HepG2 (cell line): Measurements from ENCODE around the gene CABP2. TPM values are rescaled to one million over a fixed set of nuclear protein-coding genes. Genes with fewer than 3 reads are reported as not detected.

Experiments
- ATAC-seq: fragments of 200-7000 bp; cut with Tn5 transposase; 3 replicates; pipeline ENCODE4 v1.9.1; 2020; ENCODE audit warnings: mild to moderate bottlenecking, moderate library complexity
- BruUV-seq: library from RNA; stranded (reverse); fragments of 400-500 nt; replicated peaks from 2 replicates; lab custom pipeline; 2021; lab: Mats Ljungman, UMichigan
- CTCF ChIA-PET: fragments of 300-600 bp; formaldehyde crosslinking; extraction: SDS; loops from one replicate; lab custom pipeline; 2021; ENCODE audit warnings: low total read pairs, inconsistent platforms, low intra/inter-chr PET ratio; lab: Yijun Ruan, JAX
- POLR2A ChIA-PET: fragments of 350-600 bp; sonication (Branson Sonifier 250); formaldehyde crosslinking; loops from one replicate; lab custom pipeline; 2020; ENCODE audit warnings: antibody characterized with exemption, inconsistent platforms; lab: Yijun Ruan, JAX
- DNase-seq: peaks from one replicate; pipeline ENCODE4 v3.0.0-alpha.2; 2015; ENCODE audit warnings: low spot score
- FAIRE-seq: peaks from 3 replicates; lab custom pipeline; 2011; peaks lifted over from hg19 to GRCh38; lab: Jason Lieb, UNC
- H2AFZ ChIP-seq: one replicate; pipeline ENCODE4 v1.6.1; 2011; ENCODE audit warnings: low read length, inconsistent platforms
- H3K27ac ChIP-seq: fragments of 300-600 bp; 3 replicates; pipeline ENCODE4 v1.8.0; 2011; ENCODE audit warnings: mixed run types, mild to moderate bottlenecking, mixed read lengths, low read length, inconsistent platforms; ENCODE audit not compliant: insufficient read depth; ENCODE audit errors: extremely low read length
- H3K27me3 ChIP-seq, 2 experiments: fragments of 200-600 bp in 1 of 2; 2 replicates in 1 of 2; 3 replicates in 1 of 2; pipeline versions ENCODE4 v1.6.0 to v1.8.0; 2011; ENCODE audit warnings: low read length in 2 of 2, mild to moderate bottlenecking in 2 of 2, moderate library complexity in 2 of 2, inconsistent platforms in 1 of 2; ENCODE audit not compliant: insufficient read depth in 2 of 2, control insufficient read depth in 1 of 2
- H3K36me3 ChIP-seq, 2 experiments: fragments of 200-600 bp in 1 of 2; replicated peaks in 1 of 2; 2 replicates in 1 of 2; 3 replicates in 1 of 2; pipeline versions ENCODE4 v1.5.1 to v1.8.0; 2011; ENCODE audit warnings: low read length in 2 of 2, inconsistent platforms in 1 of 2; ENCODE audit not compliant: insufficient read depth in 2 of 2, control insufficient read depth in 1 of 2
- H3K4me1 ChIP-seq: 2 replicates; pipeline ENCODE4 v1.5.1; 2012; ENCODE audit warnings: low read length, inconsistent platforms; ENCODE audit not compliant: insufficient read depth
- H3K4me2 ChIP-seq: 2 replicates; pipeline ENCODE4 v1.6.0; 2011; ENCODE audit warnings: low read depth, low read length, inconsistent platforms
- H3K4me3 ChIP-seq, 3 experiments: fragments of 200-600 bp in 1 of 3; sonication (generic), shearing (Covaris generic) in 1 of 3; replicated peaks in 1 of 3; 2 replicates each; pipeline ENCODE4 v1.5.1; 2011 to 2016; ENCODE audit warnings: low read length in 3 of 3, inconsistent platforms in 2 of 3, low read depth in 2 of 3, mild to moderate bottlenecking in 2 of 3, control low read depth in 1 of 3, mixed read lengths in 1 of 3; ENCODE audit not compliant: insufficient read depth in 1 of 3
- H3K79me2 ChIP-seq: one replicate; pipeline ENCODE4 v1.6.1; 2011; ENCODE audit warnings: low read length, inconsistent platforms; ENCODE audit not compliant: insufficient read depth
- H3K9ac ChIP-seq: 2 replicates; pipeline ENCODE4 v1.6.0; 2011; ENCODE audit warnings: mild to moderate bottlenecking, low read depth, low read length, inconsistent platforms; ENCODE audit not compliant: insufficient read depth
- H3K9me3 ChIP-seq: 2 replicates; pipeline ENCODE4 v1.5.1; 2012; ENCODE audit warnings: mild to moderate bottlenecking, low read length
- H4K20me1 ChIP-seq: 2 replicates; pipeline ENCODE4 v1.6.0; 2011; ENCODE audit warnings: inconsistent platforms, mild to moderate bottlenecking, low read length, moderate library complexity; ENCODE audit not compliant: insufficient read depth
- CENPX ChIP-seq: sonication (generic); formaldehyde crosslinking; IDR thresholded peaks from 2 replicates; pipeline ENCODE4 v1.9.0; 2021; ENCODE audit warnings: mild to moderate bottlenecking, missing genetic modification reagents, moderate library complexity
- DNMT3B ChIP-seq: conservative IDR thresholded peaks from 2 replicates; pipeline ENCODE4 v1.6.1; 2016; ENCODE audit warnings: missing biosample characterization, control low read depth
- EEA1 ChIP-seq: sonication (generic); formaldehyde crosslinking; IDR thresholded peaks from 2 replicates; pipeline ENCODE4 v1.5.1; 2020; ENCODE audit warnings: mild to moderate bottlenecking, missing genetic modification reagents, borderline replicate concordance
- RBFOX2 ChIP-seq: fragments of 200-400 bp; formaldehyde crosslinking; IDR thresholded peaks from 2 replicates; pipeline ENCODE4 v1.6.1; 2017; ENCODE audit warnings: low read depth, mild to moderate bottlenecking, low read length
- RNF2 ChIP-seq: fragments of 450-650 bp; conservative IDR thresholded peaks from 2 replicates; pipeline ENCODE4 v1.6.1; 2016; ENCODE audit warnings: low read depth
- SMYD3 ChIP-seq: sonication (generic); formaldehyde crosslinking; IDR thresholded peaks from 2 replicates; pipeline ENCODE4 v1.8.1; 2023; ENCODE audit warnings: mild to moderate bottlenecking, missing genetic modification reagents
- SRY ChIP-seq: sonication (generic); formaldehyde crosslinking; IDR thresholded peaks from 2 replicates; pipeline ENCODE4 v1.8.0; 2022; ENCODE audit warnings: mild to moderate bottlenecking, missing genetic modification reagents
- XBP1 ChIP-seq: sonication (generic); formaldehyde crosslinking; IDR thresholded peaks from 2 replicates; pipeline ENCODE4 v1.5.0; 2020; ENCODE audit warnings: missing genetic modification reagents
- ZNF468 ChIP-seq: sonication (generic); formaldehyde crosslinking; IDR thresholded peaks from 2 replicates; pipeline ENCODE4 v1.8.0; 2022; ENCODE audit warnings: mild to moderate bottlenecking, moderate library complexity, missing genetic modification reagents
- ZNF644 ChIP-seq: IDR thresholded peaks from 2 replicates; pipeline ENCODE4 v1.6.1; 2016; ENCODE audit warnings: low read depth
- ZNF75D ChIP-seq: sonication (generic); formaldehyde crosslinking; IDR thresholded peaks from 2 replicates; pipeline ENCODE4 v1.8.1; 2023; ENCODE audit warnings: missing genetic modification reagents, mild to moderate bottlenecking, borderline replicate concordance
- WGBS: methylation state at CpG from one replicate; pipeline ENCODE4 v1.1.6; 2017; ENCODE audit warnings: low lambda C conversion rate; 5-methylcytosine and 5-hydroxymethylcytosine counted together
- in situ Hi-C: cut with HindIII; loops from 2 replicates; pipeline ENCODE4 v1.10.0; 2017; ENCODE audit warnings: low pct_unique_long_range_greater_than_20kb; ENCODE audit not compliant: extremely low pct_ligation_motif_present
- intact Hi-C: fragments of 100-400 bp; cut with micrococcal nuclease; formaldehyde crosslinking; loops from one replicate; pipeline ENCODE4 v1.10.0; 2022; ENCODE audit not compliant: unreplicated experiment
- polyA plus RNA-seq, 8 experiments: library from polyadenylated mRNA; depleted of rRNA in 3 of 8; stranded (reverse) in 7 of 8; unstranded in 1 of 8; fragments of >200 nt; fragmentation: Illumina TruSeq in 4 of 8; extraction: Trizol in 4 of 8; gene quantifications; 2 replicates each; pipeline versions ENCODE4 v1.2.1 to v1.2.3, GENCODE V29; 2011 to 2016; ENCODE audit warnings: low read depth in 4 of 8, missing spikeins in 1 of 8, mixed read lengths in 1 of 8; ENCODE audit not compliant: insufficient read depth in 1 of 8
- total RNA-seq, 5 experiments: library from RNA; depleted of rRNA; stranded (reverse); fragments of >200 nt; fragmentation: Illumina TruSeq; extraction: Trizol; gene quantifications; 2 replicates each; pipeline ENCODE4 v1.2.3, GENCODE V29; 2016; ENCODE audit warnings: low read depth in 1 of 5
- TF ChIP-seq, protein P1 (sequence below): sonication (generic); formaldehyde crosslinking; IDR thresholded peaks from 2 replicates; pipeline ENCODE4 v1.9.0; 2021; ENCODE audit warnings: mild to moderate bottlenecking, missing genetic modification reagents
- TF ChIP-seq, protein P2 (sequence below): sonication (generic); formaldehyde crosslinking; IDR thresholded peaks from 2 replicates; pipeline ENCODE4 v1.5.1; 2020; ENCODE audit warnings: mild to moderate bottlenecking, missing genetic modification reagents, moderate library complexity

Gene CABP2
- total and polyA plus RNA-seq, 2 of the 13 experiments (the other 11 are each of a cell fraction or from before 2014, with no cell fraction given), result not detected

DNA sequence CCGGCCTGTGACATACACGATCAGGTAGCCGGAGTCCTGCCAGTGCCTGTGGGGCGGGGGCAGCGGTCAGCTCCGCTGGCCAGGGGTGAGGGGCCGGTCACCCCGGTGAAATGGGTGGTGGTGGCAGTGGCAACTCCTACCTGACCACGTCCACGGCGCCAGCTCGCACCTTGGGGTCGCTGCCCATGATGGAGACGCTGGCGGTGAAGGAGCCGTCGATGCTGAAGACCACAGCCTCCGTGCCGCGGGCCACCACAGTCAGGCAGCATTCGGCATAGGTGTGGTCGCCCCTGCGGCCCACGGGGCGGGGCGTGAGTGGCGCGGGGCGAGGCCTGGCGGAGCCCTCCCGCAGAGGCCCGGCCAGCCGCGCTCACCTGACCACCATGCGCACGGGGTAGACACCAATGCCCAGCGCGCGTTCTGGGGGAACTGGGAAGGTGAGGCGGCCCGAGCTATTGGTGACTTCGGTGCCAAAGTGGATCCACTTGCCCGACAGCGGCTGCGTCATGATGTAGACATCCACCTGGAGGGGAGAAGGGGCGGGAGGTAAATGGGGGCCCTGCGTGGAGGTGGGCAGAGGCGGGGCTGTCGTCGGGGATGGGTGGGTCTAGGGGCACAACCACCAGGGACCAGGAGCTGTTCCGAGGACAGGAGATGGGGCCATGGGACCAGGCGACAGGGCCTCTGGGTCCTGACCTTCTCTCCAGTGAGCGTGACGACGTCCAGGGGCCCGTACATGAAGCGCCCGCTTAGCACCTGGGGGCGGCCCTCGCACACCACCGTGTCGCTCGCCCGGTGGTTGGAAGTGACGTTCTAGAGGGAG lies 29.5 kb downstream of the CABP2 start:
- no peaks in the 10 kb centered on the region for H3K79me2 ChIP-seq
- ChIA-PET CTCF (no interaction called here), POLR2A (no interaction called here)
- H3K36me3 ChIP-seq, result peaks cover 3 to 14% of the 10 kb centered on the region in 2 experiments; a peak in 4 of 5 replicates
- ATAC-seq (no peak), FAIRE-seq (no peak), DNase-seq (no peak)
- no peak overlapping the region for H3K4me2 ChIP-seq
- in situ Hi-C loops, result no loop called here
- intact Hi-C loops, result no loop called here
- no peak overlapping the region for H3K4me3 ChIP-seq
- H3K27ac ChIP-seq, result no peak overlapping the region
- no peaks in the 10 kb centered on the region for H3K4me1 ChIP-seq
- no peaks in the 10 kb centered on the region for H3K9me3 ChIP-seq
- H3K27me3 ChIP-seq, result no peaks in the 10 kb centered on the region
- BruUV-seq, result no TSS peak
- 98% methylated on average over 39 of the region's 65 CpGs for WGBS
- H4K20me1 ChIP-seq, result no peaks in the 10 kb centered on the region
- no peak overlapping the region for H2AFZ ChIP-seq
- no peak overlapping the region for H3K9ac ChIP-seq
- TF ChIP-seq RNF2, result no peak
- TF ChIP-seq ZNF75D (CRISPR knock-in tag), result no peak
- TF ChIP-seq, protein P1, sequence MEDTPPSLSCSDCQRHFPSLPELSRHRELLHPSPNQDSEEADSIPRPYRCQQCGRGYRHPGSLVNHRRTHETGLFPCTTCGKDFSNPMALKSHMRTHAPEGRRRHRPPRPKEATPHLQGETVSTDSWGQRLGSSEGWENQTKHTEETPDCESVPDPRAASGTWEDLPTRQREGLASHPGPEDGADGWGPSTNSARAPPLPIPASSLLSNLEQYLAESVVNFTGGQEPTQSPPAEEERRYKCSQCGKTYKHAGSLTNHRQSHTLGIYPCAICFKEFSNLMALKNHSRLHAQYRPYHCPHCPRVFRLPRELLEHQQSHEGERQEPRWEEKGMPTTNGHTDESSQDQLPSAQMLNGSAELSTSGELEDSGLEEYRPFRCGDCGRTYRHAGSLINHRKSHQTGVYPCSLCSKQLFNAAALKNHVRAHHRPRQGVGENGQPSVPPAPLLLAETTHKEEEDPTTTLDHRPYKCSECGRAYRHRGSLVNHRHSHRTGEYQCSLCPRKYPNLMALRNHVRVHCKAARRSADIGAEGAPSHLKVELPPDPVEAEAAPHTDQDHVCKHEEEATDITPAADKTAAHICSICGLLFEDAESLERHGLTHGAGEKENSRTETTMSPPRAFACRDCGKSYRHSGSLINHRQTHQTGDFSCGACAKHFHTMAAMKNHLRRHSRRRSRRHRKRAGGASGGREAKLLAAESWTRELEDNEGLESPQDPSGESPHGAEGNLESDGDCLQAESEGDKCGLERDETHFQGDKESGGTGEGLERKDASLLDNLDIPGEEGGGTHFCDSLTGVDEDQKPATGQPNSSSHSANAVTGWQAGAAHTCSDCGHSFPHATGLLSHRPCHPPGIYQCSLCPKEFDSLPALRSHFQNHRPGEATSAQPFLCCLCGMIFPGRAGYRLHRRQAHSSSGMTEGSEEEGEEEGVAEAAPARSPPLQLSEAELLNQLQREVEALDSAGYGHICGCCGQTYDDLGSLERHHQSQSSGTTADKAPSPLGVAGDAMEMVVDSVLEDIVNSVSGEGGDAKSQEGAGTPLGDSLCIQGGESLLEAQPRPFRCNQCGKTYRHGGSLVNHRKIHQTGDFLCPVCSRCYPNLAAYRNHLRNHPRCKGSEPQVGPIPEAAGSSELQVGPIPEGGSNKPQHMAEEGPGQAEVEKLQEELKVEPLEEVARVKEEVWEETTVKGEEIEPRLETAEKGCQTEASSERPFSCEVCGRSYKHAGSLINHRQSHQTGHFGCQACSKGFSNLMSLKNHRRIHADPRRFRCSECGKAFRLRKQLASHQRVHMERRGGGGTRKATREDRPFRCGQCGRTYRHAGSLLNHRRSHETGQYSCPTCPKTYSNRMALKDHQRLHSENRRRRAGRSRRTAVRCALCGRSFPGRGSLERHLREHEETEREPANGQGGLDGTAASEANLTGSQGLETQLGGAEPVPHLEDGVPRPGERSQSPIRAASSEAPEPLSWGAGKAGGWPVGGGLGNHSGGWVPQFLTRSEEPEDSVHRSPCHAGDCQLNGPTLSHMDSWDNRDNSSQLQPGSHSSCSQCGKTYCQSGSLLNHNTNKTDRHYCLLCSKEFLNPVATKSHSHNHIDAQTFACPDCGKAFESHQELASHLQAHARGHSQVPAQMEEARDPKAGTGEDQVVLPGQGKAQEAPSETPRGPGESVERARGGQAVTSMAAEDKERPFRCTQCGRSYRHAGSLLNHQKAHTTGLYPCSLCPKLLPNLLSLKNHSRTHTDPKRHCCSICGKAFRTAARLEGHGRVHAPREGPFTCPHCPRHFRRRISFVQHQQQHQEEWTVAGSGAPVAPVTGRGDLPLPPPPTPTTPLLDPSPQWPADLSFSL, result no peak
- no peak for TF ChIP-seq ZNF468 (CRISPR knock-in tag)
- TF ChIP-seq SRY (CRISPR knock-in tag), result no peak
- no peak for TF ChIP-seq RBFOX2
- TF ChIP-seq XBP1 (CRISPR knock-in tag), result no peak
- TF ChIP-seq EEA1 (CRISPR knock-in tag), result no peak
- TF ChIP-seq, protein P2, sequence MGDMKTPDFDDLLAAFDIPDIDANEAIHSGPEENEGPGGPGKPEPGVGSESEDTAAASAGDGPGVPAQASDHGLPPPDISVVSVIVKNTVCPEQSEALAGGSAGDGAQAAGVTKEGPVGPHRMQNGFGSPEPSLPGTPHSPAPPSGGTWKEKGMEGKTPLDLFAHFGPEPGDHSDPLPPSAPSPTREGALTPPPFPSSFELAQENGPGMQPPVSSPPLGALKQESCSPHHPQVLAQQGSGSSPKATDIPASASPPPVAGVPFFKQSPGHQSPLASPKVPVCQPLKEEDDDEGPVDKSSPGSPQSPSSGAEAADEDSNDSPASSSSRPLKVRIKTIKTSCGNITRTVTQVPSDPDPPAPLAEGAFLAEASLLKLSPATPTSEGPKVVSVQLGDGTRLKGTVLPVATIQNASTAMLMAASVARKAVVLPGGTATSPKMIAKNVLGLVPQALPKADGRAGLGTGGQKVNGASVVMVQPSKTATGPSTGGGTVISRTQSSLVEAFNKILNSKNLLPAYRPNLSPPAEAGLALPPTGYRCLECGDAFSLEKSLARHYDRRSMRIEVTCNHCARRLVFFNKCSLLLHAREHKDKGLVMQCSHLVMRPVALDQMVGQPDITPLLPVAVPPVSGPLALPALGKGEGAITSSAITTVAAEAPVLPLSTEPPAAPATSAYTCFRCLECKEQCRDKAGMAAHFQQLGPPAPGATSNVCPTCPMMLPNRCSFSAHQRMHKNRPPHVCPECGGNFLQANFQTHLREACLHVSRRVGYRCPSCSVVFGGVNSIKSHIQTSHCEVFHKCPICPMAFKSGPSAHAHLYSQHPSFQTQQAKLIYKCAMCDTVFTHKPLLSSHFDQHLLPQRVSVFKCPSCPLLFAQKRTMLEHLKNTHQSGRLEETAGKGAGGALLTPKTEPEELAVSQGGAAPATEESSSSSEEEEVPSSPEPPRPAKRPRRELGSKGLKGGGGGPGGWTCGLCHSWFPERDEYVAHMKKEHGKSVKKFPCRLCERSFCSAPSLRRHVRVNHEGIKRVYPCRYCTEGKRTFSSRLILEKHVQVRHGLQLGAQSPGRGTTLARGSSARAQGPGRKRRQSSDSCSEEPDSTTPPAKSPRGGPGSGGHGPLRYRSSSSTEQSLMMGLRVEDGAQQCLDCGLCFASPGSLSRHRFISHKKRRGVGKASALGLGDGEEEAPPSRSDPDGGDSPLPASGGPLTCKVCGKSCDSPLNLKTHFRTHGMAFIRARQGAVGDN (CRISPR knock-in tag), result no peak
- no peak for TF ChIP-seq SMYD3 (CRISPR knock-in tag)
- TF ChIP-seq DNMT3B (CRISPR knock-in tag), result no peak
- no peak for TF ChIP-seq ZNF644 (CRISPR knock-in tag)
- no peak for TF ChIP-seq CENPX
